HCT116 (cell line): ENCODE measurements around the gene NUMA1. TPM values are rescaled to one million over a fixed set of nuclear protein-coding genes. Genes with fewer than 3 reads are reported as not detected.

Source experiments
- ATAC-seq: fragments of 200-7000 bp; cut with Tn5 transposase; 2 replicates; pipeline ENCODE4 v1.9.1; 2020; ENCODE audit warnings: mild to moderate bottlenecking, moderate library complexity
- BruUV-seq: library from RNA; stranded (reverse); fragments of 400-500 nt; replicated peaks from 2 replicates; lab custom pipeline; 2021; lab: Mats Ljungman, UMichigan
- CTCF ChIA-PET: fragments of 300-600 bp; sonication (Branson Sonifier 250); formaldehyde crosslinking; loops from one replicate; lab custom pipeline; 2021; ENCODE audit warnings: antibody characterized with exemption; lab: Charles Lee
- POLR2A ChIA-PET: fragments of 300-600, 350-600 bp; sonication (Branson Sonifier 250); formaldehyde crosslinking; loops from one replicate; lab custom pipeline; 2021; ENCODE audit warnings: antibody characterized with exemption; lab: Charles Lee
- RAD21 ChIA-PET, 2 experiments: fragments of 300-600 bp; sonication (Branson Sonifier 250); formaldehyde crosslinking; loops; one replicate each; lab custom pipeline; 2023; ENCODE audit warnings: low total read pairs in 2 of 2; ENCODE audit not compliant: uncharacterized antibody in 2 of 2, unreplicated experiment in 2 of 2, low non-redundant PET in 1 of 2; lab: Charles Lee
- DNase-seq: peaks from one replicate; pipeline ENCODE4 v3.0.0-alpha.2; 2010; ENCODE audit warnings: low read depth, low spot score
- H2AFZ ChIP-seq: fragments of 200-600 bp; shearing (Covaris generic), sonication (generic); 2 replicates; pipeline ENCODE4 v1.6.1; 2017; ENCODE audit warnings: low read depth, mixed run types, mixed read lengths, antibody characterized with exemption, low read length; ENCODE audit not compliant: poor library complexity, severe bottlenecking
- H3K27ac ChIP-seq: 2 replicates; pipeline ENCODE4 v1.5.1; 2012; ENCODE audit warnings: low read depth, low read length
- H3K27me3 ChIP-seq: fragments of 200-600 bp; sonication (generic); 2 replicates; pipeline ENCODE4 v1.6.1; 2016; ENCODE audit warnings: mixed run types, low read length, mixed read lengths; ENCODE audit not compliant: insufficient read depth
- H3K36me3 ChIP-seq, 2 experiments: fragments of 200-500 bp in 1 of 2; fragments of 200-600 bp in 1 of 2; sonication (Bioruptor generic) in 1 of 2; sonication (generic) in 1 of 2; 2 replicates each; pipeline versions ENCODE4 v1.5.1 to v1.6.1; 2014 to 2016; ENCODE audit warnings: low read length in 2 of 2, inconsistent platforms in 1 of 2, mixed read lengths in 1 of 2, mixed run types in 1 of 2; ENCODE audit not compliant: insufficient read depth in 2 of 2, control insufficient read depth in 1 of 2
- H3K4me1 ChIP-seq, 2 experiments: fragments of 200-600 bp in 1 of 2; sonication (generic) in 1 of 2; 2 replicates each; pipeline versions ENCODE4 v1.5.1 to v1.6.1; 2012 to 2017; ENCODE audit warnings: low read length in 2 of 2, inconsistent platforms in 1 of 2, mild to moderate bottlenecking in 1 of 2, mixed read lengths in 1 of 2, mixed run types in 1 of 2, moderate library complexity in 1 of 2; ENCODE audit not compliant: insufficient read depth in 2 of 2, control insufficient read depth in 1 of 2
- H3K4me2 ChIP-seq: fragments of 200-600 bp; sonication (generic); 2 replicates; pipeline ENCODE4 v1.6.1; 2017; ENCODE audit warnings: mixed run types, low read length, mixed read lengths
- H3K4me3 ChIP-seq, 2 experiments: fragments of 200-600 bp in 1 of 2; sonication (generic) in 1 of 2; replicated peaks in 1 of 2; 2 replicates each; pipeline ENCODE4 v1.5.1; 2011 to 2016; ENCODE audit warnings: low read length in 2 of 2, control low read depth in 1 of 2, low read depth in 1 of 2, mild to moderate bottlenecking in 1 of 2, mixed read lengths in 1 of 2, mixed run types in 1 of 2
- H3K79me2 ChIP-seq: fragments of 200-600 bp; sonication (generic); 2 replicates; pipeline ENCODE4 v1.6.1; 2017; ENCODE audit warnings: mild to moderate bottlenecking, mixed run types, low read length, moderate library complexity, mixed read lengths; ENCODE audit not compliant: insufficient read depth
- H3K9ac ChIP-seq: fragments of 200-600 bp; sonication (generic); 2 replicates; pipeline ENCODE4 v1.6.1; 2016; ENCODE audit warnings: low read length, mixed read lengths
- H3K9me2 ChIP-seq: fragments of 200-600 bp; sonication (generic), shearing (Covaris generic); 2 replicates; pipeline ENCODE4 v1.6.1; 2017; ENCODE audit warnings: mixed run types, mild to moderate bottlenecking, moderate library complexity; ENCODE audit not compliant: insufficient read depth
- H3K9me3 ChIP-seq, 2 experiments: fragments of 200-500 bp in 1 of 2; fragments of 200-600 bp in 1 of 2; sonication (Bioruptor generic) in 1 of 2; sonication (generic) in 1 of 2; 2 replicates each; pipeline ENCODE4 v1.6.1; 2014 to 2017; ENCODE audit warnings: low read length in 2 of 2, mixed read lengths in 2 of 2, inconsistent platforms in 1 of 2, low read depth in 1 of 2, mild to moderate bottlenecking in 1 of 2, mixed run types in 1 of 2, moderate library complexity in 1 of 2; ENCODE audit not compliant: control insufficient read depth in 1 of 2, insufficient read depth in 1 of 2
- H4K20me1 ChIP-seq: fragments of 200-600 bp; sonication (generic), shearing (Covaris generic); 2 replicates; pipeline ENCODE4 v1.6.1; 2017; ENCODE audit warnings: mixed run types, mild to moderate bottlenecking, moderate library complexity; ENCODE audit not compliant: insufficient read depth
- CEBPB ChIP-seq: IDR thresholded peaks from 2 replicates; pipeline ENCODE4 v1.6.1; 2012; ENCODE audit warnings: low read depth
- EGR1 ChIP-seq: IDR thresholded peaks from 2 replicates; pipeline ENCODE4 v1.6.1; 2012; ENCODE audit warnings: low read depth
- ELF1 ChIP-seq: IDR thresholded peaks from 2 replicates; pipeline ENCODE4 v1.6.1; 2012; ENCODE audit warnings: low read depth, borderline replicate concordance
- EZH2phosphoT487 ChIP-seq: fragments of 200-600 bp; IDR thresholded peaks from 2 replicates; pipeline ENCODE4 v1.6.1; 2018; ENCODE audit warnings: antibody characterized with exemption, borderline replicate concordance
- FOSL1 ChIP-seq: IDR thresholded peaks from 2 replicates; pipeline ENCODE4 v1.6.1; 2012; ENCODE audit warnings: low read depth
- JUND ChIP-seq: IDR thresholded peaks from 2 replicates; pipeline ENCODE4 v1.6.1; 2012
- POLR2A ChIP-seq: IDR thresholded peaks from 2 replicates; pipeline ENCODE4 v1.7.0; 2011; ENCODE audit warnings: borderline replicate concordance; ENCODE audit not compliant: insufficient read depth, insufficient read length; ENCODE audit errors: extremely low read depth
- RAD21 ChIP-seq: IDR thresholded peaks from 2 replicates; pipeline ENCODE4 v1.6.1; 2012; ENCODE audit warnings: low read depth, mild to moderate bottlenecking
- SIN3A ChIP-seq: IDR thresholded peaks from 2 replicates; pipeline ENCODE4 v1.6.1; 2012; ENCODE audit warnings: low read depth
- SP1 ChIP-seq: IDR thresholded peaks from 2 replicates; pipeline ENCODE4 v1.6.1; 2012; ENCODE audit warnings: low read depth
- YY1 ChIP-seq: IDR thresholded peaks from 2 replicates; pipeline ENCODE4 v1.6.1; 2011; ENCODE audit warnings: low read length, low read depth, moderate library complexity, mild to moderate bottlenecking; ENCODE audit not compliant: insufficient replicate concordance; ENCODE audit errors: extremely low read depth
- ZNF274 ChIP-seq: fragments of 200-500 bp; sonication (Bioruptor generic); IDR thresholded peaks from 2 replicates; pipeline ENCODE4 v1.6.1; 2014; ENCODE audit warnings: mild to moderate bottlenecking, low read depth, low read length, inconsistent platforms
- intact Hi-C: fragments of 100-400 bp; cut with micrococcal nuclease; formaldehyde crosslinking; loops from 2 replicates; pipeline ENCODE4 v1.10.0; 2022
- total RNA-seq: library from RNA; stranded (reverse); gene quantifications from one replicate; pipeline ENCODE4 v1.2.1, GENCODE V29; 2021; ENCODE audit not compliant: unreplicated experiment
- TF ChIP-seq, protein P1 (sequence below): IDR thresholded peaks from 2 replicates; pipeline ENCODE4 v1.6.1; 2012
- TF ChIP-seq, protein P2 (sequence below), 3 experiments: fragments of 200-600 bp in 1 of 3; sonication (generic) in 1 of 3; IDR thresholded peaks in 2 of 3; conservative IDR thresholded peaks in 1 of 3; 2 replicates each; pipeline ENCODE4 v1.5.1; 2012 to 2017; ENCODE audit warnings: low read depth in 2 of 3, low read length in 2 of 3, antibody characterized with exemption in 1 of 3, borderline replicate concordance in 1 of 3, control low read depth in 1 of 3, mild to moderate bottlenecking in 1 of 3, mixed read lengths in 1 of 3, mixed run types in 1 of 3, moderate library complexity in 1 of 3; ENCODE audit not compliant: insufficient read depth in 1 of 3
- TF ChIP-seq, protein P3 (sequence below): IDR thresholded peaks from 2 replicates; pipeline ENCODE4 v1.6.1; 2012
- TF ChIP-seq, protein P4 (sequence below): IDR thresholded peaks from 2 replicates; pipeline ENCODE4 v1.6.1; 2012; ENCODE audit warnings: low read depth

NUMA1 gene
- total RNA-seq, 1 experiment from 2014 or later = 133 TPM

DNA sequence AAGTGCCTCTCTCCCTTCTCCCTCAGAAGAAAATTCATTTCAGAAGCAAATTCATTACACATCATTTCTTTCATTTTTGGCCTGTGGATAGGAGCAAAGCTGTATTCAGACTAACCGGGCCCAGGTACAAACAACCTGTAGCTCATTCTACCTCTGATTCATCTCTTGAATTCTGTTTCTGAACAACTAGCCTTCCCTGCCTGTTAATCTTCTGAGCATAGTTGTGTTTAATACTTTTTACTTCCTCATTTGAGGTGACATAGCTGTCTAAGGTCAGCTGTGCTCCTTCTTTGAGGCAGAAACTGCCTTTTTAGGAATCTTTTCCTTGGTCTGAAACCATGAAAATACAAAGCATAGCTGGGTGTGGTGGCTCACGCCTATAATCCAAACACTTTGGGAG, 94.2 kb downstream of the NUMA1 start:
- Histone ChIP-seq H3K27ac (no peak overlapping the region), H3K9me2 (no peaks in the 10 kb centered on the region)

More for the DNA sequence above, 94.2 kb downstream of the NUMA1 start:
- TF ChIP-seq POLR2A = no peak
- TF ChIP-seq, protein P1, sequence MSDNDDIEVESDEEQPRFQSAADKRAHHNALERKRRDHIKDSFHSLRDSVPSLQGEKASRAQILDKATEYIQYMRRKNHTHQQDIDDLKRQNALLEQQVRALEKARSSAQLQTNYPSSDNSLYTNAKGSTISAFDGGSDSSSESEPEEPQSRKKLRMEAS = no peak
- TF ChIP-seq, protein P2, sequence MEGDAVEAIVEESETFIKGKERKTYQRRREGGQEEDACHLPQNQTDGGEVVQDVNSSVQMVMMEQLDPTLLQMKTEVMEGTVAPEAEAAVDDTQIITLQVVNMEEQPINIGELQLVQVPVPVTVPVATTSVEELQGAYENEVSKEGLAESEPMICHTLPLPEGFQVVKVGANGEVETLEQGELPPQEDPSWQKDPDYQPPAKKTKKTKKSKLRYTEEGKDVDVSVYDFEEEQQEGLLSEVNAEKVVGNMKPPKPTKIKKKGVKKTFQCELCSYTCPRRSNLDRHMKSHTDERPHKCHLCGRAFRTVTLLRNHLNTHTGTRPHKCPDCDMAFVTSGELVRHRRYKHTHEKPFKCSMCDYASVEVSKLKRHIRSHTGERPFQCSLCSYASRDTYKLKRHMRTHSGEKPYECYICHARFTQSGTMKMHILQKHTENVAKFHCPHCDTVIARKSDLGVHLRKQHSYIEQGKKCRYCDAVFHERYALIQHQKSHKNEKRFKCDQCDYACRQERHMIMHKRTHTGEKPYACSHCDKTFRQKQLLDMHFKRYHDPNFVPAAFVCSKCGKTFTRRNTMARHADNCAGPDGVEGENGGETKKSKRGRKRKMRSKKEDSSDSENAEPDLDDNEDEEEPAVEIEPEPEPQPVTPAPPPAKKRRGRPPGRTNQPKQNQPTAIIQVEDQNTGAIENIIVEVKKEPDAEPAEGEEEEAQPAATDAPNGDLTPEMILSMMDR (IDR thresholded peaks at IDR 0.05 in 2 of 3, conservative IDR thresholded peaks at IDR 0.05 in 1 of 3; ENCODE audit: borderline replicate concordance in 1 of 3, insufficient read depth in 1 of 3, low read depth in 2 of 3, low read length in 2 of 3) = no peak
- TF ChIP-seq FOSL1 = no peak
- TF ChIP-seq JUND = no peak
- TF ChIP-seq EGR1 = no peak
- no peak for TF ChIP-seq RAD21
- no peak for TF ChIP-seq ZNF274
- no peak for TF ChIP-seq SIN3A
- TF ChIP-seq ELF1 = no peak
- TF ChIP-seq SP1 = no peak
- TF ChIP-seq, protein P3, sequence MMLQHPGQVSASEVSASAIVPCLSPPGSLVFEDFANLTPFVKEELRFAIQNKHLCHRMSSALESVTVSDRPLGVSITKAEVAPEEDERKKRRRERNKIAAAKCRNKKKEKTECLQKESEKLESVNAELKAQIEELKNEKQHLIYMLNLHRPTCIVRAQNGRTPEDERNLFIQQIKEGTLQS = no peak
- TF ChIP-seq EZH2phosphoT487 = no peak
- TF ChIP-seq, protein P4, sequence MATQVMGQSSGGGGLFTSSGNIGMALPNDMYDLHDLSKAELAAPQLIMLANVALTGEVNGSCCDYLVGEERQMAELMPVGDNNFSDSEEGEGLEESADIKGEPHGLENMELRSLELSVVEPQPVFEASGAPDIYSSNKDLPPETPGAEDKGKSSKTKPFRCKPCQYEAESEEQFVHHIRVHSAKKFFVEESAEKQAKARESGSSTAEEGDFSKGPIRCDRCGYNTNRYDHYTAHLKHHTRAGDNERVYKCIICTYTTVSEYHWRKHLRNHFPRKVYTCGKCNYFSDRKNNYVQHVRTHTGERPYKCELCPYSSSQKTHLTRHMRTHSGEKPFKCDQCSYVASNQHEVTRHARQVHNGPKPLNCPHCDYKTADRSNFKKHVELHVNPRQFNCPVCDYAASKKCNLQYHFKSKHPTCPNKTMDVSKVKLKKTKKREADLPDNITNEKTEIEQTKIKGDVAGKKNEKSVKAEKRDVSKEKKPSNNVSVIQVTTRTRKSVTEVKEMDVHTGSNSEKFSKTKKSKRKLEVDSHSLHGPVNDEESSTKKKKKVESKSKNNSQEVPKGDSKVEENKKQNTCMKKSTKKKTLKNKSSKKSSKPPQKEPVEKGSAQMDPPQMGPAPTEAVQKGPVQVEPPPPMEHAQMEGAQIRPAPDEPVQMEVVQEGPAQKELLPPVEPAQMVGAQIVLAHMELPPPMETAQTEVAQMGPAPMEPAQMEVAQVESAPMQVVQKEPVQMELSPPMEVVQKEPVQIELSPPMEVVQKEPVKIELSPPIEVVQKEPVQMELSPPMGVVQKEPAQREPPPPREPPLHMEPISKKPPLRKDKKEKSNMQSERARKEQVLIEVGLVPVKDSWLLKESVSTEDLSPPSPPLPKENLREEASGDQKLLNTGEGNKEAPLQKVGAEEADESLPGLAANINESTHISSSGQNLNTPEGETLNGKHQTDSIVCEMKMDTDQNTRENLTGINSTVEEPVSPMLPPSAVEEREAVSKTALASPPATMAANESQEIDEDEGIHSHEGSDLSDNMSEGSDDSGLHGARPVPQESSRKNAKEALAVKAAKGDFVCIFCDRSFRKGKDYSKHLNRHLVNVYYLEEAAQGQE = no peak
- no peak for TF ChIP-seq CEBPB
- TF ChIP-seq YY1 = no peak
- Histone ChIP-seq H3K9ac (no peak overlapping the region), H3K9me3 (no peaks in the 10 kb centered on the region), H3K36me3 (no peaks in the 10 kb centered on the region), H4K20me1 (no peaks in the 10 kb centered on the region), H3K4me3 (no peak overlapping the region), H3K4me2 (no peak overlapping the region), H3K79me2 (no peaks in the 10 kb centered on the region; the same call in 1 of the 2 replicates), H3K27me3 (no peaks in the 10 kb centered on the region), H3K4me1 (no peaks in the 10 kb centered on the region), H2AFZ (no peak overlapping the region)
- ChIA-PET POLR2A (no interaction called here), CTCF (interaction anchor here (0.6 to 1.2 kb wide), 2 partner anchors 9 to 587 kb away, joined by 4 read pairs; no protein-coding TSS in a partner anchor), RAD21 (no interaction called here)
- no peak for DNase-seq
- no TSS peak for BruUV-seq
- ATAC-seq = no peak
- intact Hi-C loops = no loop called here
